ENCODE results near the gene ODAD3.

GRCh38 chr19:11379857-11380350 lies 55.0 kb downstream of the ODAD3 start:
- TF ChIP-seq, protein P1, sequence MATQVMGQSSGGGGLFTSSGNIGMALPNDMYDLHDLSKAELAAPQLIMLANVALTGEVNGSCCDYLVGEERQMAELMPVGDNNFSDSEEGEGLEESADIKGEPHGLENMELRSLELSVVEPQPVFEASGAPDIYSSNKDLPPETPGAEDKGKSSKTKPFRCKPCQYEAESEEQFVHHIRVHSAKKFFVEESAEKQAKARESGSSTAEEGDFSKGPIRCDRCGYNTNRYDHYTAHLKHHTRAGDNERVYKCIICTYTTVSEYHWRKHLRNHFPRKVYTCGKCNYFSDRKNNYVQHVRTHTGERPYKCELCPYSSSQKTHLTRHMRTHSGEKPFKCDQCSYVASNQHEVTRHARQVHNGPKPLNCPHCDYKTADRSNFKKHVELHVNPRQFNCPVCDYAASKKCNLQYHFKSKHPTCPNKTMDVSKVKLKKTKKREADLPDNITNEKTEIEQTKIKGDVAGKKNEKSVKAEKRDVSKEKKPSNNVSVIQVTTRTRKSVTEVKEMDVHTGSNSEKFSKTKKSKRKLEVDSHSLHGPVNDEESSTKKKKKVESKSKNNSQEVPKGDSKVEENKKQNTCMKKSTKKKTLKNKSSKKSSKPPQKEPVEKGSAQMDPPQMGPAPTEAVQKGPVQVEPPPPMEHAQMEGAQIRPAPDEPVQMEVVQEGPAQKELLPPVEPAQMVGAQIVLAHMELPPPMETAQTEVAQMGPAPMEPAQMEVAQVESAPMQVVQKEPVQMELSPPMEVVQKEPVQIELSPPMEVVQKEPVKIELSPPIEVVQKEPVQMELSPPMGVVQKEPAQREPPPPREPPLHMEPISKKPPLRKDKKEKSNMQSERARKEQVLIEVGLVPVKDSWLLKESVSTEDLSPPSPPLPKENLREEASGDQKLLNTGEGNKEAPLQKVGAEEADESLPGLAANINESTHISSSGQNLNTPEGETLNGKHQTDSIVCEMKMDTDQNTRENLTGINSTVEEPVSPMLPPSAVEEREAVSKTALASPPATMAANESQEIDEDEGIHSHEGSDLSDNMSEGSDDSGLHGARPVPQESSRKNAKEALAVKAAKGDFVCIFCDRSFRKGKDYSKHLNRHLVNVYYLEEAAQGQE (IDR thresholded peaks at IDR 0.05; ENCODE audit: insufficient read depth in 1 of 2, low read depth in 2 of 2, low read length in 2 of 2) = no peak
- no peak for TF ChIP-seq POLR2AphosphoS5 (IDR thresholded peaks at IDR 0.05; ENCODE audit: low read depth, low read length)
